GM23338 (cell line): Measurements from ENCODE around the gene SERPINB12.

Experiments used
- EZH2 ChIP-seq: fragments of 200-600 bp; sonication (generic); IDR thresholded peaks from one replicate; pipeline ENCODE4 v1.8.0; 2017; ENCODE audit warnings: antibody characterized with exemption, mild to moderate bottlenecking, low read depth; ENCODE audit not compliant: unreplicated experiment
- EZH2phosphoT487 ChIP-seq: fragments of 200-600 bp; sonication (generic); IDR thresholded peaks from one replicate; pipeline ENCODE4 v1.8.1; 2018; ENCODE audit warnings: antibody characterized with exemption; ENCODE audit not compliant: unreplicated experiment
- JUNB ChIP-seq: IDR thresholded peaks from one replicate; pipeline ENCODE4 v1.6.1; 2016; ENCODE audit warnings: antibody characterized with exemption; ENCODE audit not compliant: unreplicated experiment
- TF ChIP-seq, protein P1 (sequence below), 2 experiments: fragments of 200-600 bp in 1 of 2; sonication (generic) in 1 of 2; conservative IDR thresholded peaks; 2 replicates each; pipeline versions ENCODE4 v1.5.1 to v1.6.1; 2016 to 2017; ENCODE audit warnings: antibody characterized with exemption in 2 of 2, low read depth in 2 of 2, mild to moderate bottlenecking in 2 of 2, moderate library complexity in 1 of 2

DNA sequence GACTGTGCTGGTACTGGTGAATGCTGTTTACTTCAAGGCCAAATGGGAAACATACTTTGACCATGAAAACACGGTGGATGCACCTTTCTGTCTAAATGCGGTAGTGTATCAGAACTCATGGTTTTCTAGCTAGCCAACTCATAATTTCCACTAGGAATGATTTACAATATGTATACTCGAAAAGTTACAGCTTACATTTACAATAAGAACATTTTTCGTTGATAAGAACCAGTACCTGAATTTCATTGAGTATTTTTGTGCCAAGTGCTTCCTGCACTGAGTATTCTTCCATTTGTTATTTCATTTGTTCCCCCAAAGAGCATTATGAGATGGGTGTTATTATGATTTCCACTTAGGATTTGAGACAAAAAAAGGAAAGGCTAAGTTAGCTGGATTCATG, 21.9 kb downstream of the SERPINB12 start:
- TF ChIP-seq, protein P1, sequence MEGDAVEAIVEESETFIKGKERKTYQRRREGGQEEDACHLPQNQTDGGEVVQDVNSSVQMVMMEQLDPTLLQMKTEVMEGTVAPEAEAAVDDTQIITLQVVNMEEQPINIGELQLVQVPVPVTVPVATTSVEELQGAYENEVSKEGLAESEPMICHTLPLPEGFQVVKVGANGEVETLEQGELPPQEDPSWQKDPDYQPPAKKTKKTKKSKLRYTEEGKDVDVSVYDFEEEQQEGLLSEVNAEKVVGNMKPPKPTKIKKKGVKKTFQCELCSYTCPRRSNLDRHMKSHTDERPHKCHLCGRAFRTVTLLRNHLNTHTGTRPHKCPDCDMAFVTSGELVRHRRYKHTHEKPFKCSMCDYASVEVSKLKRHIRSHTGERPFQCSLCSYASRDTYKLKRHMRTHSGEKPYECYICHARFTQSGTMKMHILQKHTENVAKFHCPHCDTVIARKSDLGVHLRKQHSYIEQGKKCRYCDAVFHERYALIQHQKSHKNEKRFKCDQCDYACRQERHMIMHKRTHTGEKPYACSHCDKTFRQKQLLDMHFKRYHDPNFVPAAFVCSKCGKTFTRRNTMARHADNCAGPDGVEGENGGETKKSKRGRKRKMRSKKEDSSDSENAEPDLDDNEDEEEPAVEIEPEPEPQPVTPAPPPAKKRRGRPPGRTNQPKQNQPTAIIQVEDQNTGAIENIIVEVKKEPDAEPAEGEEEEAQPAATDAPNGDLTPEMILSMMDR (conservative IDR thresholded peaks at IDR 0.05; ENCODE audit: low read depth in 2 of 2): no peak
- TF ChIP-seq EZH2phosphoT487 (no peak), EZH2 (no peak), JUNB (no peak)
